ENCODE results near the gene ATRX. TPM values are rescaled to one million over a fixed set of nuclear protein-coding genes. Genes with fewer than 3 reads are reported as not detected.
"Not testable (repeated sequence)": the region's sequence is repeated elsewhere in the genome, so short reads cannot be mapped to it uniquely, and the experiment has no call there.

ATRX gene
- total RNA-seq, 1 donor from 2014 or later, result 48.5 TPM

- DNase-seq (ENCODE audit: low read depth in 2 of 2), result peak in 1 of 2 donors; percentile 12
These were observed 54.1 kb downstream of the ATRX start for GRCh38 chrX:77731821-77732419.

DNA sequence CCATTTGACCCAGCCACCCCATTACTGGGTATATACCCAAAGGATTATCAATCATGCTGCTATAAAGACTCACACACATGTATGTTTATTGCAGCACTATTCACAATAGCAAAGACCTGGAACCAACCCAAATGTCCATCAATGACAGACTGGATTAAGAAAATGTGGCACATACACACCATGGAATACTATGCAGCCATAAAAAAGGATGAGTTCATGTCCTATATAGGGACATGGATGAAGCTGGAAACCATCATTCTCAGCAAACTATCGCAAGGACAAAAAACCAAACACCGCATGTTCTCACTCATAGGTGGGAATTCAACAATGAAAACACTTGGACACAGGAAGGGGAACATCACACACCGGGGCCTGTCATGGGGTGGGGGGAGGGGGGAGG is 59.9 kb downstream of the ATRX start:
- DNase-seq (ENCODE audit: low read depth in 2 of 2), result not testable (repeated sequence)

- no peak for DNase-seq (ENCODE audit: low read depth in 2 of 2)
These were observed 62.3 kb downstream of the ATRX start for GRCh38 chrX:77723681-77724080.

DNA sequence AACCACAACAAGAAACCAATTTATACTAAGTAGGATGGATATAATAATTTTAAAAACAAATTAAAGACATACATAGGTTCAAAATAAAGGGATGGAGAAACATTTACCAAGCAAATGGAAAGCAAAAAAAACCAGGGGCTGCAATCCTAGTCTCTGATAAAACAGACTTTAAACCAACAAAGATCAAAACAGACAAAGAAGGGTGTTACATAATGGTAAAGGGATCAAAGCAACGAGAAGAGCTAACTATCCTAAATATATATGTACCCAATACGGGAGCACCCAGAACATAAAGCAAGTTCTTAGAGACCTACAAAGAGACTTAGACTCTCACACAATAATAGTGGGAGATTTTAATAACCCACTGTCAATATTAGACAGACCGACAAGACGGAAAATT is 66.6 kb downstream of the ATRX start:
- no peak for DNase-seq (ENCODE audit: low read depth in 2 of 2)

GRCh38 chrX:77704881-77705280 is 81.1 kb downstream of the ATRX start:
- no peak for DNase-seq (ENCODE audit: low read depth in 2 of 2)

- DNase-seq (ENCODE audit: low read depth in 2 of 2), result no peak
These were observed 87.8 kb downstream of the ATRX start for GRCh38 chrX:77698242-77698641.

DNA sequence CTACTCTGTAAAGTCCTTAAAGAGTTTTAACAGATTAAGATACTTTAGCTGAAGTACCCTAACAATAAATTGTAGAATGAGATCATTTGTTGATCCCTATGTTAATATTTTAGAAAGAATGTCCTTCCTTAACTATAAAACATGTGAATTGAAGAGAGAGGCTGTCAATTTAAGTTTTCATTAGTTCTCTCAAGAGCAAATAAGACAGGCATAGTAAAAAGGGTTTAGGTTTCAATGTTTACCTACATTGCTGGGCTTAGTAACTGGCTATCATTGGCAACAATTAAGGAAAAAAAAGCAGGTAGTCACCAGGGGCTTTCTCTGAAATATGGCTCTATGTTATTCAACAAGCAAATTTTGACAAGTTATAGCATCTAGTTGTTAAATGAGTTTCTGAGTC is 91.5 kb downstream of the ATRX start:
- no peak for DNase-seq (ENCODE audit: low read depth in 2 of 2)

- no peak for DNase-seq (ENCODE audit: low read depth in 2 of 2)
These were observed 92.4 kb downstream of the ATRX start for GRCh38 chrX:77693594-77693993.

GRCh38 chrX:77691916-77692315 is 94.1 kb downstream of the ATRX start:
- no peak for DNase-seq (ENCODE audit: low read depth in 2 of 2)

GRCh38 chrX:77689376-77689775 is 96.6 kb downstream of the ATRX start:
- no peak for DNase-seq (ENCODE audit: low read depth in 2 of 2)

DNA sequence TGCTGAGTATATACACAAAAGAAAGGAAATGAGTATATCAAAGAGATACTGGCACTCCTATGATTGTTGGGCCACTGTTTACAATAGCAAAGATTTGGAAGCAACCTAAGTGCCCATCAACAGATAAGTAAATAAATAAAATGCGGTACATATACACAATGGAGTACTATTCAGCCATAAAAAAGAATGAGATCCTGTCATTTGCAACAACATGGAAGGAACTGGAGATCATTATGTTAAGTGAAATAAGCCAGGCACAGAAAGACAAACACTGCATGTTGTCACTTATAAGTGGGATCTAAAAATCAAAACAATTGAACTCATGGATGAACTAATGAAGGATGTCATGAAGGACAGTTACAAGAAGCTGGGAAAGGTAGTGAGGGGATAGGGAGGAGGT is 100.3 kb downstream of the ATRX start:
- not testable (repeated sequence) for DNase-seq (ENCODE audit: low read depth in 2 of 2)

- DNase-seq (ENCODE audit: low read depth in 2 of 2), result no peak
These were observed 106.9 kb downstream of the ATRX start for GRCh38 chrX:77679144-77679543.

DNA sequence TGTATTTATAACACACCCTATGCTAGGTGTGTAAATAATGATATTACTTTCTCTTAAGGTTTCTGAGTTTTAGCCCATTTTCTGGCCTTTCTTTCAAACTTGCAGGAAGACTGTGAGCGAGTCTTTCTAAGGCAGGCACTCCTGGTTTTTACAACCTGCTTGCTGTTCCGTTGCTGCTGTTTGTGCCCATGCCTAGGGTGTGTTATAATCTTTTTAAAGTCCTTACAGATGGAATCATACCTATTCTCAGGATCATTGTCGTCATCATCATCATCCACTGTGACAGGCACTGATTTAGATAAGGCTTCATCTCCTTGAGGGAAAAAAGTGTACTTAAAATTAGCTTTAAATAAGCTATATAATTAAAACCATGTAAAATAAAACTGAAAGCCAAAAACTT is 110.0 kb downstream of the ATRX start:
- no peak for DNase-seq (ENCODE audit: low read depth in 2 of 2)

DNA sequence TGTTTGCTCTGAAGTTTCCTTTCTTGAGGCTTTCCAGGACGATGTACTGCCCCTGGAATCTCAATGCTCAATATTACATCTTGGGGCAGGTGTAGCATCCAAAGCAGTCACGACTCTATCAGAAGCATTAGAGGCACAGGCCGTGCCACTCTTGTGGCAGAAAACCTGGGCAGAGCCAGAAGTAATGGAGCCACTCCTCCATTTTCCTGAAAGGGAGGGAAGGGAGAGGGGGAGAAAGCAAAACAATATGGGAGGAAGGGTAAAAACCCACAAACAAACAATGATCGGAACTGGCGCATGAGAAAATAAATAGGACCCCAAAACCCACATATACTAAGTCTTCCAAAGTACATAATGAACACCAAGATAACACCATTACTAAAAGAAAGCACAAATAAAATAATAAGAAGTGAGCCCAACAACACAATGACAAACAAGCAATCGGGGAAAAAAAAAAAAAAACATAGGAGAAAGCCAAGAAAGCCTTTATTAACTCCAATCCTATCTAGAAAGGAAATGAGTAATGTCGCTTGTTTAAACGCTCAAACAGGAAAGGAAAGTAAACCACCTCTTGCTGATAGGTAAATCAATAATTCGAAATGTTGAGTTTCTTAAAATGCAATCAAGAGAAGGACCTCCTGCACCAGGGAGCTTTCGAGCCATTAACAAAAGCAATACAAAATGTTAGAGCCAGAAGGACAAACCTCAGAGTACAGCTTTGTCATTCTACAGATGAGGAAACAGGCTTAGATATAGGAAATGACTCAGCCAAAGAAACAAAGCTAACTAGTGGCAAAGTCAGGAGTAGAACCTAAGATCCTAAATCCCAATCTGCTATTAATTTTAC is 117.4 kb downstream of the ATRX start:
- DNase-seq (ENCODE audit: low read depth in 2 of 2), result peak; percentile 21 to 71

GRCh38 chrX:77658886-77659285 is 127.1 kb downstream of the ATRX start:
- DNase-seq (ENCODE audit: low read depth in 2 of 2), result no peak

GRCh38 chrX:77652095-77652494 is 133.9 kb downstream of the ATRX start:
- no peak for DNase-seq (ENCODE audit: low read depth in 2 of 2)

DNA sequence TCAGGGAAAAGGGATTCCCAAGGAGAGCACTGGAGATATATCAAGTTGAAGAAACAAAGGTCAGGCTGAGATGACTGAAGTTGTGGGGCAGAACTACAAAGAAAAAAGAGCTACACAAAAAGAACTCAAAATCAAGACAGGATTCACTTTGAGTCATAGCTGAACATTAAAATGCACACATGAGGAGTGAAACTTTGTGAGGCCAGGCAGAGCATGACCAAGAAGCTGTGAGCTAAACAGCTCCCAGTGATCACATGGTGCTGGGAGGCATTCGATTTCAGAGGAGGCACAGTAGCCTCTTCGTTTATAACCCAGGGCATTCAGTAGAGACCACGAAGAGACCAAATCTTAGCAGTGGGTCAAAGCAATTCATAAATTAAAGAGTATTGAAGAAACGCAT is 145.3 kb downstream of the ATRX start:
- no peak for DNase-seq (ENCODE audit: low read depth in 2 of 2)

DNA sequence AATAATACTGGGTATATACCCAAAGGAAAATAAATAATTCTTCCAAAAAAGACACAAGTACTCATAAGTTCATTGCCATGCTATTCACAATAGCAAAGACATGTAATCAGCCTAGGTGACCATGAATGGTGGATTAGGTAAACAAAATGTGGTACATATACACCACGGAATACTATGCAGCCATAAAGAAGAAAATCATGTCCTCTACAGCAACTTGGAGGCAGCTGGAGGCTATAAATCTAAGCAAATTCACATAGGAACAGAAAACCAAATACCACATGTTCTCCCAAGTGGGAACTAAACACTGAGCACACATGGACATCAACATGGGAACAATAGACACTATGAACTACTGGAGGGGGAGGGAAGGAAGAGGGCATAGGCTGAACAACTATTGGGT is 146.2 kb downstream of the ATRX start:
- no peak for DNase-seq (ENCODE audit: low read depth in 2 of 2)

DNA sequence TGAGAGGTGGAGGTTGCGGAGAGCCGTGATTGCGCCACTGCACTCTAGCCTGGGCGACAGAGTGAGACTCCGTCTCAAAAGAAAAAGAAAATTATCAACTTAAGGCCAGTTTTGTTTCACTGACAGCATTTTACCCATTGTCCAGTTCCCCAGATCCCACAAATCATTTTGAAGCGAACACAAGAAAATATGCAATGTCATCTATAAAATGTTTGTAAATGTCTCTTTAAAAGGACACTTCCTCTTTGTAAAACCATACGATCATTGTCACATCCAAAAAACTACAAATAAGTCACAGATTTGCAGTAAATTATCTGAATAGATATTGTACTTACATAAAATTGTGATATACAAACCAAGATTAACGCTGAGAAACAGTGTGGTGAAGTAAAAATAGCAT is 147.6 kb downstream of the ATRX start:
- no peak for DNase-seq (ENCODE audit: low read depth in 2 of 2)

GRCh38 chrX:77635373-77635772 is 150.6 kb downstream of the ATRX start:
- no peak for DNase-seq (ENCODE audit: low read depth in 2 of 2)

- DNase-seq (ENCODE audit: low read depth in 2 of 2), result peak; percentile 0 to 2
These were observed 157.6 kb downstream of the ATRX start for GRCh38 chrX:77628294-77629025.

- peak in 1 of 2 donors; percentile 1 for DNase-seq (ENCODE audit: low read depth in 2 of 2)
These were observed 163.3 kb downstream of the ATRX start for GRCh38 chrX:77622672-77623071.

- DNase-seq (ENCODE audit: low read depth in 2 of 2), result no peak
These were observed 163.8 kb downstream of the ATRX start for GRCh38 chrX:77622233-77622632.

Measured in dermis microvascular lymphatic vessel endothelial cell (primary cell).